ENCODE results near the gene FOSL1. TPM values are rescaled to one million over a fixed set of nuclear protein-coding genes. Genes with fewer than 3 reads are reported as not detected.
A peak's percentile ranks its signal among the peaks of the same experiment; 100 is the strongest.

FOSL1 gene
- total RNA-seq, 2 donors from 2014 or later = 11.9 to 18.8 TPM

DNA sequence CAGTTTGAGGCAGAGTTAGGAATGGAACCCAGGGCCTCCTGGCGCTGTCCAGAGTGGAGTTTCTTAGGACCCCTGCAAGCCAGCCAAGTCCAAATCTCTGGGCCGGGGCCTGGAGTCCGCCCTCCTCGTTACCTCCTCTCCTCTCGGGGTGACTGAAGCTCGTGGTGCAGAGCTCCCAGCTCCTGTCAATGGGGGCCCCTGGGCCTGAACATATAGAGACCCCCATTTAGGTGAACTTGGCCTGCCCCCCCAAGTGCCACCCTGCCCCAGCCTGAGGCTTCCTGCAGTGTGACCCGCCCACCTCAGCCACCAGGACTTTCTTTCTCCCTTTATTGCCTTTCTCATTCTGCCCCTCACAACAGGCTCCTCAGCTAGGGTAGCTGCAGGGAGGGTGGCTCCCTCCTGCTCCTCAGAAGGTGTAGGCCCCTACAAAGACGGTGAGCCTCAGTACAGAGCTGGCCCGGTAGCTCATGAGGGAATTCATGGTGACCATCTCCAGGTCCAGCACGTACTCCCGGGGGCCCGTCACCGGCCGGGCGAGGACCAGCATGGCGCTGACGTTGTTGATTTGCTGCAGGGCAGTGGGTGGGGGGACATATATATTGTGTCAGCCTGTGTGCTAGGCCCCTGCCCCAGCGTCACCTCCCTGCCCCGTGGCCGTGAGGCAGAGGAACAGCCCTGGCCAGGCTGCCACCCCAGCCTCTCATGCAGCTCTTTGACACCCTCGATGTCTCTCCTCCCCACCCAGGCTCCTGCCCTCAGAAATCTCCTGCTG, 33.5 kb downstream of the FOSL1 start:
- DNase-seq = no peak
- Mint-ChIP-seq H3K27me3 (ENCODE audit: low read depth) (no peaks in the 10 kb centered on the region), H3K9me3 (no peaks in the 10 kb centered on the region), H3K4me1 (ENCODE audit: low read depth) (peaks cover 34% of the 10 kb centered on the region), H3K4me3 (no peak overlapping the region), H3K27ac (no peak overlapping the region), H3K36me3 (ENCODE audit: insufficient read depth in 2 of 2) (peaks cover 2 to 13% of the 10 kb centered on the region in 2 donors)
- no peak for ATAC-seq (replicated peaks in 1 of 2)

DNA sequence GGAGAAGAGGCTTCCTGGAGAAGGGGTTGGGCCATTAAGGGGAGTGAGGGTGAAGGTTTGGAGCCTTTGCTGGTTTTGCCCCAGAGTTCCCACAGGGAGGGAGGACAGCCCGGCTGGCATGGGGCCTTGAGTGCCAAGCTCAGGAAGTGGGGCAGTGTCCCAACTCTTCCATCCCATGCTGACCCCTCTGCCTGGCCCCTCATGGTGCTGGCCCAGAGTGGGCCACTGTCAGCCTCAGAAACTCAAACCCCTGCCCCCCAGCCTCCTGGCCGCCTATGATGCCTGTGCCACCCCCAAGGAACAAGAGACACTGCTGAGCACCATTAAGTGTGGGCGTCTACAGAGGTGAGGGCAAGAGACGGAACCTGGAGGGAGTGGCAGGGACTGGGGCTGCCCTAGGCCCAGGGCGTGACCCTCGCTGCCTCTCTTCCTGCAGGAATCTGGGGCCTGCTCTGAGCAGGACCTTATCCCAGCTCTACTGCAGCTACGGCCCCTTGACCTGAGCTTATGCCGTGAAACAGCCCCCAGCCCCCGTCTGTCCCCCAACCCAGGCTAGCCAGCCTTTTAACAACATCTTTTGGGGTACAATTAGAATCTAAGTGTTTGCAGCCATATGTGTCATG, 34.5 kb downstream of the FOSL1 start:
- Mint-ChIP-seq H3K36me3 (ENCODE audit: insufficient read depth in 2 of 2) (peaks cover 2 to 13% of the 10 kb centered on the region in 2 donors), H3K4me1 (ENCODE audit: low read depth) (peaks cover 38% of the 10 kb centered on the region), H3K27me3 (ENCODE audit: low read depth) (no peaks in the 10 kb centered on the region), H3K9me3 (no peaks in the 10 kb centered on the region), H3K4me3 (no peak overlapping the region), H3K27ac (no peak overlapping the region)
- no peak for DNase-seq
- ATAC-seq (replicated peaks in 1 of 2) = no peak

DNA sequence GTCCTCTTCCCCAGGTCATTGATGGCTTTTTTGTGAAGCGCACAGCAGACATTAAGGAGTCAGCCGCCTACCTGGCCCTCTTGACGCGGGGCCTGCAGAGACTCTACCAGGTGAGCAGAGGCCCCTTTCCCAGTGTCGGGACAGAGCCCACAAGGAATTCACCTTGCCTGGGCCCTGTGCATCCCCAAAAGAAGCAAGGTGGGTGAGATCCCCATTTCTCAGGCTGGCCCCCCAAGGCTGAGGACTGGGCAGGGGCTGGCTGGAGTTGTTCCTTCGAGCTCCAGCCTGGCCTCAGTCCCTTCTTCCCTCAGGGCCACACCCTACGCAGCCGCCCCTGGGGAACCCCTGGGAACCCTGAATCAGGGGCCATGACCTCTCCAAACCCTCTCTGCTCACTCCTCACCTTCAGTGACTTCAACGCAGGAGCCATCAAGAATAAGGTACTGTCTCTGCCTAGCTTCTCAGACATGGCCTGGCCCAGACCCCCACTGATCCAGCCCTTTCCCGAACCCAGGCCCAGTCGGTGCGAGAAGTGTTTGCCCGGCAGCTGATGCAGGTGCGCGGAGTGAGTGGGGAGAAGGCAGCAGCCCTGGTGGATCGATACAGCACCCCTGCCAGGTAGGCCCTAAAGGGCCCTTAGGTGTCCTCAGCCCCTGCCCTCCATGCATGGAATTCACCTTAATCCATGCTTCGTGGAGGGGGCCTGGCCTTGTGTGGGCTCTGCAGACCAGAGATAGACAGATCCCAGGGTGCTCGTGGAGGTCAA, 35.3 kb downstream of the FOSL1 start:
- H3K36me3 Mint-ChIP-seq (ENCODE audit: insufficient read depth in 2 of 2) = peaks cover 3 to 15% of the 10 kb centered on the region in 2 donors
- no peak for ATAC-seq (replicated peaks in 1 of 2)
- H3K4me3 Mint-ChIP-seq = no peak overlapping the region
- no peaks in the 10 kb centered on the region for H3K27me3 Mint-ChIP-seq (ENCODE audit: low read depth)
- peaks cover 37% of the 10 kb centered on the region for H3K4me1 Mint-ChIP-seq (ENCODE audit: low read depth)
- DNase-seq = no peak
- H3K27ac Mint-ChIP-seq = no peak overlapping the region
- no peaks in the 10 kb centered on the region for H3K9me3 Mint-ChIP-seq

DNA sequence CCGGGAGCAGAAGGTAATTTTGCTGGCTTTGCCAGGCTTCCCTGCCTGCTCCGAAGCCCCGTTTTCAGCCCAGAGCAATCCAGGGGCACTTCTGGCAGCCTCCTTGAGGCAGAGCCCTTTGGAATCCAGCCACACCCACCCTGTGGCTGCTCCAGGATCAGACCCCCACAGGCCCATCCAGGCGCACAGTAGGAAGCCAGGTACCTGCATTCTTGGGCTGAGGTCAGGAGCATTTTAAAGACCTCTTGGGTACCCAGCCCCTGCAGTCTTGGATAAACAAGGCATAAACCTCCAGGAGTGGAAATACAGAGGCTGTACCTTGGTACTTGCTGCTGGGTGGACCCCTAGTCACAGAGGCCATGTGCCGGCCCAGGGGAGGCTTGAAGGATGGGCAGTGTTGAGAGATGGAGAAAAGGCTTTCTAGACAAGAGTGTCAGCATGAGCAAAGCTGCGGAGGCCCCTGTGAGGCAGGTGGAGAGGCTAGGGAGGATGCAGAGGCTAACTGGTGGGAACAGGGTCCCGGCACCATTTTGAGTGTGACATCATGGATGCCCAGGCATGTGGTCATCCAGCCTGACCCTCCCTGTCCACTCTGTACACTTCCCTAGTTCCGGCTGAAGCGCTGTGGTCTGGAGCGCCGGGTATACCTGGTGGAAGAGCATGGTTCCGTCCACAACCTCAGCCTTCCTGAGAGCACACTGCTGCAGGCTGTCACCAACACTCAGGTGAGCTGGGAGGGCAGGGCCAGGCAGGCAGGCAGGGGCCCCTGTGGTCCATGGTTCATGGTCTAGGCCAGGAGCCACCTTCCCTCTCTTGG, 36.1 kb downstream of the FOSL1 start:
- DNase-seq = no peak
- no peaks in the 10 kb centered on the region for H3K27me3 Mint-ChIP-seq (ENCODE audit: low read depth)
- no peaks in the 10 kb centered on the region for H3K9me3 Mint-ChIP-seq
- ATAC-seq (replicated peaks in 1 of 2) = no peak
- no peak overlapping the region for H3K4me3 Mint-ChIP-seq
- H3K4me1 Mint-ChIP-seq (ENCODE audit: low read depth) = peaks cover 40% of the 10 kb centered on the region
- peaks cover 3 to 15% of the 10 kb centered on the region in 2 donors for H3K36me3 Mint-ChIP-seq (ENCODE audit: insufficient read depth in 2 of 2)
- no peak overlapping the region for H3K27ac Mint-ChIP-seq

DNA sequence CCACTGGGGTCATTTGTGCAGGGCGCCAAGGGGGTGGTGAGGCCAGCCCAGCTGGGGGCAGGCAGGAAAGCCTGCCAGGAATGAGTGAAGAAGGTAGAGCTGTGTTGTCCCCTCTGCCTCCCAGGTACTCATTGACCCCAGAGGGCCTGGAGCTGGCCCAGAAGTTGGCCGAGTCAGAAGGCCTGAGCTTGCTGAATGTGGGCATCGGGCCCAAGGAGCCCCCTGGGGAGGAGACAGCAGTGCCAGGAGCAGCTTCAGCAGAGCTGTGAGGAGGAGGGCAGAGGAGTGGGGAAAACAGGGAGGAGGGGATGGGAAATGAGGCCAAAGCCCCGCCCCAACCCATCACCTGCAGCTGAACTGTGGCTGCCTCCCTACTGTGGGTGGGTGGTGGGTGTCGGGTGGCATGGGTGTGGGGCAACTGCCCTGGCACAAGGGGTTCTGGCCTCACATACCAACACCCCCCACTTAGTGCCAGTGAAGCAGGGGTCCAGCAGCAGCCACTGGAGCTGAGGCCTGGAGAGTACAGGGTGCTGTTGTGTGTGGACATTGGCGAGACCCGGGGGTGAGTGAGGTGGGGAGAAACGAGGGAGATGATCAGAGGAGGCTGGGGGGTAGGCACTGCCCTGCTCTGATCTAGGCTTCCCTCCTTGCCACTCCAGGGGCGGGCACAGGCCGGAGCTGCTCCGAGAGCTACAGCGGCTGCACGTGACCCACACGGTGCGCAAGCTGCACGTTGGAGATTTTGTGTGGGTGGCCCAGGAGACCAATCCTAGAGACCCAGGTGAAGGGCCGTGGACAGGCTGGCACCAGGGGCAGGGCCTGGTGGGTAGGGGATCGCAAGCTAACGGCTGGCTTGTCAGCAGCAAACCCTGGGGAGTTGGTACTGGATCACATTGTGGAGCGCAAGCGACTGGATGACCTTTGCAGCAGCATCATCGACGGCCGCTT, 37.0 kb downstream of the FOSL1 start:
- no peak for ATAC-seq (replicated peaks in 1 of 2)

DNA sequence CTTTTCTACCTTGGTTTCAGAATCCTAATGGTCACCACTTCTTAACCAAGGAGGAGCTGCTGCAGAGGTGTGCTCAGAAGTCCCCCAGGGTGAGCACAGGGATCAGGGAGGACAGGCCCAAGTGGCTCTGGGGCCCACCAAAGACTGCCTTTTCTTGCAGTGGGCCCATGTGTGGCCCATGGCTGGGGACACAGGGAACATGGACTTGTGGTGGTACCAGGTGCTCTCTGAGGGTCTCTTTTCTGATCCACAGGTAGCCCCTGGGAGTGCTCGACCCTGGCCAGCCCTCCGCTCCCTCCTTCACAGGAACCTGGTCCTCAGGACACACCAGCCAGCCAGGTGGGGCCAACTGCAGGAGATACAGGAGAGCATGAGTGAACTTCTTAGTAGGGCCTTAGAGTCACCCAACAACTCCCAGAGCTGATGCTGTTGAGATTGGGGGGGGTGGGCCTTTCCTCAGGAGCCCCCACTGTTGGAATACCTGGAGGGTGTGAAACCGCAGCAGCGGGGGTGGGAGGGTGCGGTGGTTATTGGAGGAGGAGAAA, 37.9 kb downstream of the FOSL1 start:
- Mint-ChIP-seq H3K9me3 (no peaks in the 10 kb centered on the region), H3K4me1 (ENCODE audit: low read depth) (peaks cover 39% of the 10 kb centered on the region), H3K27ac (no peak overlapping the region), H3K36me3 (ENCODE audit: insufficient read depth in 2 of 2) (peaks cover 3 to 14% of the 10 kb centered on the region in 2 donors), H3K4me3 (peak overlapping the region; percentile 96 to 97), H3K27me3 (ENCODE audit: low read depth) (no peaks in the 10 kb centered on the region)
- ATAC-seq (replicated peaks in 1 of 2) (no peak), DNase-seq (no peak)

More for the DNA sequence above, 37.0 kb downstream of the FOSL1 start:
- Mint-ChIP-seq H3K27me3 (ENCODE audit: low read depth) (no peaks in the 10 kb centered on the region), H3K9me3 (no peaks in the 10 kb centered on the region), H3K27ac (no peak overlapping the region), H3K4me3 (peak overlapping the region in 1 of 2 donors; percentile 96), H3K4me1 (ENCODE audit: low read depth) (peaks cover 40% of the 10 kb centered on the region), H3K36me3 (ENCODE audit: insufficient read depth in 2 of 2) (peaks cover 3 to 15% of the 10 kb centered on the region in 2 donors)
- DNase-seq = no peak

DNA sequence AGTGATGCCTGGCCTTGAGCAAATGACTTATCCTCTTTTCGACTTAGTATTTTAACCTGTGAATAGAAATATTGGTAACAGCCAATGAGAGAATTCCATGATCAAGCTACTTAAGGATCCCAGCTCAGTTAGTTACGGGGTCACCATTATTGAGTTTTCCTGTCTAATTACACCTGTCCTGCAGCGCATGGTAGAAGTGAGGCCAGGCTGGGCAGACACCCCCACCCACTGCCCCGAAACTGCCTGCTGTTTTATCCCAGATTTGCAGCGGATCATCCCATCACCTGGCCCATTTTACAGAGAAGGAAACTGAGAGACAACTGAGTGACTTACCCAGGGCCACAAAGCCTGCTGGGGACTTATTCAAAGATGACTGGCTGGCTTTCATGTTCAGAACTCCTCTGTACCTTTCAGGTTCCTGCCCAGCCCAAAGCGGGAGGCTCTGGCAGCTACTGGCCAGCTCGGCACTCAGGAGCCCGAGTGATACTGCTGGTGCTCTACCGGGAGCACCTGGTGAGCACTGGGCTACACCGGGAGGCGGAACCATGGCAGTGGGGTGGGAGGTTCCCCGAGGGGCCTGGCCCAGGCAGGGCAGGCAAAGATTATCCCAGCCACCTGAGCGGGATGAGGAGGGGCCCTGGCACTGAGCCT, 38.5 kb downstream of the FOSL1 start:
- no peaks in the 10 kb centered on the region for H3K9me3 Mint-ChIP-seq
- peaks cover 5 to 14% of the 10 kb centered on the region in 2 donors for H3K36me3 Mint-ChIP-seq (ENCODE audit: insufficient read depth in 2 of 2)
- H3K4me1 Mint-ChIP-seq (ENCODE audit: low read depth) = peaks cover 36% of the 10 kb centered on the region

DNA sequence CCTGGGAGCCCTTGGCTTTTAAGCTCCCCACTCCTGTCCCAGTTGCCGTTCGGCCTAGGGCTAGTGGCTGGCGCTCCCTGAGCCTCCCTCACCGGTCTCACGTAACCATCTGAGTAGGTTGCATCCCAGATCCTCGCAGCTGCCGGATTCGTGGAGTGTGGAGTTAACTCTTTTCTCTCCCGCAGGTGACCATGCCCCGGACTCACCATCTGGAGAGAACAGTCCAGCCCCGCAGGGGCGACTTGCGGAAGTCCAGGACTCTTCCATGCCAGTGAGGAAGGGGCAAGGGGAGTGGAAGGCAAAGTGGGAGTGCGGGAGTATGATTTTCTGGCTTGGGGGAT, 39.1 kb downstream of the FOSL1 start:
- DNase-seq (no peak), ATAC-seq (replicated peaks in 1 of 2) (no peak)
- H3K27me3 Mint-ChIP-seq (ENCODE audit: low read depth) = no peaks in the 10 kb centered on the region
- H3K36me3 Mint-ChIP-seq (ENCODE audit: insufficient read depth in 2 of 2) = peaks cover 10 to 19% of the 10 kb centered on the region in 2 donors
- H3K4me3 Mint-ChIP-seq = peak overlapping the region; percentile 96 to 97
- peak overlapping the region; percentile 87 for H3K27ac Mint-ChIP-seq
- peaks cover 39% of the 10 kb centered on the region for H3K4me1 Mint-ChIP-seq (ENCODE audit: low read depth)
- no peaks in the 10 kb centered on the region for H3K9me3 Mint-ChIP-seq

More for the DNA sequence above, 38.5 kb downstream of the FOSL1 start:
- peak in 1 of 2 donors; percentile 1 for DNase-seq
- Mint-ChIP-seq H3K4me3 (peak overlapping the region; percentile 96 to 97), H3K27ac (no peak overlapping the region), H3K27me3 (ENCODE audit: low read depth) (no peaks in the 10 kb centered on the region)
- ATAC-seq (replicated peaks in 1 of 2) = no peak

DNA sequence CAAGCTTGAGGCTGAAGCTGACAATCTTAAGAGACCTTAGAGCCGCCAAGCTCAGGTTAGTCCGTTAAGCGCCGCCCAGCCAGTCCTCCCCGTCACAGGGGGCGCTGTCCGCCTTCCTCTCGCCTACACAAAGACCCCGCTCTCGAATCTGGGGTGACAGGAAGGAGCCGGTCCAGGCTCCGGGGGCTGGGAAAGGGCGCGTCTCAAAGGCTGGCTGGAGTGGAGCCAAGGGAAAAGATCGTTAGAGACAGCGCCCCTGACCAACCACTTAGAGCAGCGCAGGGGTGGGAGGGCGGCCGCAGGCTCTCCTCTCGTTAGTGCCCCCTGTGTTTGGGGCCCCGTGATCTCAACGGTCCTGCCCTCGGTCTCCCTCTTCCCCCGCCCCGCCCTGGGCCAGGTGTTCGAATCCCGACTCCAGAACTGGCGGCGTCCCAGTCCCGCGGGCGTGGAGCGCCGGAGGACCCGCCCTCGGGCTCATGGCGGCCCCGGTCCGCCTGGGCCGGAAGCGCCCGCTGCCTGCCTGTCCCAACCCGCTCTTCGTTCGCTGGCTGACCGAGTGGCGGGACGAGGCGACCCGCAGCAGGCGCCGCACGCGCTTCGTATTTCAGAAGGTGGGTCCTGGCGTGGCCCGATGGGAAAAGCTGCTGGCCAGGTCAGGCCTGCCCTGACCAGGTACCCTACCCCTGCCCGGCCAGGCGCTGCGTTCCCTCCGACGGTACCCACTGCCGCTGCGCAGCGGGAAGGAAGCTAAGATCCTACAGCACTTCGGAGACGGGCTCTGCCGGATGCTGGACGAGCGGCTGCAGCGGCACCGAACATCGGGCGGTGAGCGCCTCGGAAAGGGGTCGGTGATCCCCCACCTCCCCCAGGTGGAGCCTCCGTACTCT, 39.7 kb downstream of the FOSL1 start, which contains the start of gene MUS81:
TSS of gene MUS81 (plus strand) at position 156 of the 887 bp plus-strand sequence. CDS start at position 477, 321 bp downstream.
- H3K4me1 Mint-ChIP-seq (ENCODE audit: low read depth) = peaks cover 46% of the 10 kb centered on the region
- H3K36me3 Mint-ChIP-seq (ENCODE audit: insufficient read depth in 2 of 2) = peaks cover 12 to 23% of the 10 kb centered on the region in 2 donors
- H3K9me3 Mint-ChIP-seq = no peaks in the 10 kb centered on the region
- ATAC-seq (replicated peaks in 1 of 2) = peak; percentile 43 to 47
- peak; percentile 97 for DNase-seq
- H3K4me3 Mint-ChIP-seq = peak within 1 kb of the TSS; percentile 96 to 97
- H3K27me3 Mint-ChIP-seq (ENCODE audit: low read depth) = no peaks in the 10 kb centered on the region
- peak within 1 kb of the TSS; percentile 95 for H3K27ac Mint-ChIP-seq

DNA sequence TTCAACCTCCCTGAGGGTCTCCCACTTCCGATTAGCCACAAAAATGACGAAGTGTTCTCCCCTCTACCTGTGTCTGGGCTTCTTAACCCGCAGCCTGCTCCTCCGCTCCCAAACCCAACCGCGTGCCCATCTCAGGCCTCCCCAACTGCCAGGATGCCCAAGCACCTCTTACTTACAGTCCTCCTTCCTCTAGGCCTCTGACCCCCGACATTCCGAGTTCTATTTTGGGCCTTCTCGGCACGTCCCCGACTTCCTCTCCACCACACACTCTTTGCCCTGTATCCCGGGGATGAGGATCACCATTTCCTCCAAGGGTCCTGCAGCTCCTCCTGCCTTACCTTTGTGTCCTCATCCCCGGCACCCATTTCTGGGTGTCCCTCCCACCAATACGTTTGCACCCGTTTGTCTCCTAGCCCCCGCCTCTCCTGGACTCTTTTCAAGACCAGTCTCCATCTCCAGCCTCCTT, 40.3 kb downstream of the FOSL1 start:
- ATAC-seq (replicated peaks in 1 of 2) (peak; percentile 0 to 5), DNase-seq (no peak)
- peak overlapping the region; percentile 96 to 97 for H3K4me3 Mint-ChIP-seq
- peaks cover 15 to 25% of the 10 kb centered on the region in 2 donors for H3K36me3 Mint-ChIP-seq (ENCODE audit: insufficient read depth in 2 of 2)
- H3K27ac Mint-ChIP-seq = peak overlapping the region; percentile 83
- H3K27me3 Mint-ChIP-seq (ENCODE audit: low read depth) = no peaks in the 10 kb centered on the region
- peaks cover 52% of the 10 kb centered on the region for H3K4me1 Mint-ChIP-seq (ENCODE audit: low read depth)
- no peaks in the 10 kb centered on the region for H3K9me3 Mint-ChIP-seq
